Skin of body (tissue), 2 donors: Measurements from ENCODE around the gene BOD1L2. TPM values are rescaled to one million over a fixed set of nuclear protein-coding genes. Genes with fewer than 3 reads are reported as not detected.

Source experiments
- DNase-seq: peaks from one replicate; lab custom pipeline; 2025; lab: John Stamatoyannopoulos, UW
- total RNA-seq: library from RNA; depleted of rRNA; stranded (reverse); fragments of >200 nt; gene quantifications from one replicate; pipeline ENCODE4 v1.2.3, GENCODE V29; 2014

Gene BOD1L2
- total RNA-seq: not detected

DNA sequence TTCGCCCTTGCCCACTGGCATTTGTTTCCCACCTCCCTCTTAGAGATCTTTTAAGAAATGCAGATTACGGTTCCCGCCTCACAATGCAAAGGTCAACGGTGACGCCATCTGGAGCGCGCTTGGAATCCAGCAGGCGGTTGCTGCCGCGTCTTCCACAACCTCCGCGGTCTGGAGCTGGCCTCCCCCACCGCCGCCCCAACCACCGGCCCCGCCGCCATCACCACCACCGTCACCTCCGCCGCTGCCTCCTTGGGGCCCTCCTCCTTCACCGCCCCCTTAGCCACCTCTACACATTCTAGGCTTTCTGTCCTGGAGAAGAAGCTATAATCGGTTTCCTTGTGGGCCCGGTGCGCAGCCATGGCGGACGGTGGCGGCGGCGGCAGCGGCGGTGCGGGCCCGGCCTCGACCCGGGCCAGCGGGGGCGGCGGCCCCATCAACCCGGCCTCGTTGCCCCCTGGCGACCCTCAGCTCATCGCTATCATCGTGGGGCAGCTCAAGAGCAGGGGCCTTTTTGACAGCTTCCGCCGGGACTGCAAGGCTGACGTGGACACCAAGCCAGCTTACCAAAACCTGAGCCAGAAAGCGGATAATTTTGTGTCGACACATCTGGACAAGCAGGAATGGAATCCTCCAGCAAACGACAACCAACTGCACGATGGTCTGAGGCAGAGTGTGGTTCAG lies at the start of gene BOD1L2:
TSS of gene BOD1L2 (plus strand) at position 132 of the 681 bp plus-strand sequence. CDS start at position 358, 226 bp downstream.
- no peak for DNase-seq

- DNase-seq: no peak
Observed at GRCh38 chr18:57107140-57107832, 39.6 kb upstream of the BOD1L2 start.

DNA sequence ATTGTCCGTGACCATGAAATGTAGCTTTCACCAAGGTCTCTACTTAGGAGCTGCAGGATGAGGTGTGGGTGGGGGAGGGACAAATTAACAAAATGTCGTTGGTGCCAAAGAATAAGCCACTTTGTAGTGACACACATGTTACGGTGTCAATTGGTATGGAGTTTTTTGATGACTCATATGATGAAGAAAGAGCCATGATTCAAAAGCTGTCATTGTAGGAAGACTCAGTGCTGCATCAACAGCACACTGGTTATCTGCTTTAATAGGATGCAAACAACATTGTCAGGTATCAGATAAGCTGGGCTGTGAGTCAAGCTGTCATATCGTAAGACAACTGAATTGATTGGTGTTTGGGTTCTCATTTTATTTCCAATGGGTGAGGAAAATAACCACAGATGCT lies 36.6 kb upstream of the BOD1L2 start:
- no peak for DNase-seq

DNA sequence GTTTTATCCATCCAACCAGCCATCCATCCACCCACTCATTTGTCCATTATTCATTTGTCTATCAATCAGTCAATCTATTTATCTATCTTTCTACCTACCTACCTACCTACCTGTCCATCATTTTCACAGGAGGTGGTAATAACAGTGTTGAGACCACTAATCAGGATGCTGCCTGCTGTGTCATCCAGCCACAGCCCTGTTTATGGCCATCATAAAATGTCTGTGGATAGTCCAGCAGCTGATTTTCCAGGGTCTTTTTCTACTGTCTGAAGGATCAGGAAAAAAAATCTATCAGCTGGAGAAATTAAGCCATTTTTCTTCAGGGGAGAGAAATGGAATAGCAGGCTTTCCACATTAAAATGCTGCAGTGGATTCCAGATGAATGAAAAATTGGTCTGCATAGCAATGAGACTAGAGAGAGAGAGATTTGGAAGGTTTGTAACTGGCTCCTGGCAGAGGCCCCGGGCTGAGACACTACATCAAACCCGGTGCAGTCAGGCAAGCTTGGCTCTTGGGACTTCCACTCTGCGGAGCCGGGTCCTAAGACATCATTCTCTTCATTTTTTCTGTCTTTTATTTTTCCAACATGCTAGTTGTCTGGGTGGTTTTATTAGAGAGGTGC lies 33.0 kb upstream of the BOD1L2 start:
- DNase-seq: no peak

DNA sequence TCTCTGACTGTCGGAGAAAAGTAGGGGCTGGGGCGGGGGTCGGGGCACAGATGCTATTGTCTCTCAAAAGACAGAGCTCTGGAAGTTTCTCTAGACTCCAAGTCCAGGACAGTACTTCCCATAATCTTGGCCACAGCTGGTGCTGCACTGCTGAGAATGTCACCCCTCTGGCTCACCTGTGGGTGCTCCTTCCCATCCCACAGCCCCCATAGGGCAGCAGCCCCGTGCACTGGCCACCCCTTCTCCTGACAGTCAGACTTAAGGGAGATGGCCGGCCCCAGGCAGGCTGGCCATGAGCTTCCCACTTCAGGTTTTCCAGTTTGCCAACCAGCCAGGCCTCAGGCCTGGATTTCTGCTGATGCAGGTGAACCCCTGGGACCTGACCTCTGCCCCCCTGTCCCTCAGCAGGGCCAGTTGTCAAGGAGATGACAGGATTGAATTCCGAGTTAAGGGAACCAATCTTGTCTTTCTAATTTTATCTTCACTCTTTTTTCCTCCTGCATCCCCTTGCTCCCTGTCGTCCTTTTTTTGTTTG lies 30.2 kb upstream of the BOD1L2 start:
- DNase-seq: no peak

GRCh38 chr18:57121542-57122112 lies 25.3 kb upstream of the BOD1L2 start:
- no peak for DNase-seq

GRCh38 chr18:57122936-57123510 lies 23.9 kb upstream of the BOD1L2 start:
- DNase-seq: no peak

DNA sequence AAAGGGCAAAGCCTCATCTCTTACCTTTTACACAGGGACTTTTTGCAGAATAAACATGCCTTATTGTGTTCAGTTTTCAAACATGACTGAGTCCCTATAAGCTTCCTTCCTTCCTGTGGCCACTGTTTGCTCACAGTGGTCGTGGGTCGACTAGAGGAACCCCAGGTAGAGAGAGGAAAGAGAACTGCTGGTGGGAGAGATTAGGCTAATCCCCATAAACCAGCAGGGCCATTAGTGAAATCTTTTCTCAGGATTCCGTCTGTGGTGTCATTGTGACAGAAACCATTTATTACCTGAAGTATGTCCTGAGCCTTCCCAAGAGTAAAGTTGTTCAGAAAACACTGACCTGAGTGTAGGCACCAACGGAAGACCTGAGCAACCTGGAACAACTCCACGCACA lies 21.3 kb upstream of the BOD1L2 start:
- DNase-seq: no peak

DNA sequence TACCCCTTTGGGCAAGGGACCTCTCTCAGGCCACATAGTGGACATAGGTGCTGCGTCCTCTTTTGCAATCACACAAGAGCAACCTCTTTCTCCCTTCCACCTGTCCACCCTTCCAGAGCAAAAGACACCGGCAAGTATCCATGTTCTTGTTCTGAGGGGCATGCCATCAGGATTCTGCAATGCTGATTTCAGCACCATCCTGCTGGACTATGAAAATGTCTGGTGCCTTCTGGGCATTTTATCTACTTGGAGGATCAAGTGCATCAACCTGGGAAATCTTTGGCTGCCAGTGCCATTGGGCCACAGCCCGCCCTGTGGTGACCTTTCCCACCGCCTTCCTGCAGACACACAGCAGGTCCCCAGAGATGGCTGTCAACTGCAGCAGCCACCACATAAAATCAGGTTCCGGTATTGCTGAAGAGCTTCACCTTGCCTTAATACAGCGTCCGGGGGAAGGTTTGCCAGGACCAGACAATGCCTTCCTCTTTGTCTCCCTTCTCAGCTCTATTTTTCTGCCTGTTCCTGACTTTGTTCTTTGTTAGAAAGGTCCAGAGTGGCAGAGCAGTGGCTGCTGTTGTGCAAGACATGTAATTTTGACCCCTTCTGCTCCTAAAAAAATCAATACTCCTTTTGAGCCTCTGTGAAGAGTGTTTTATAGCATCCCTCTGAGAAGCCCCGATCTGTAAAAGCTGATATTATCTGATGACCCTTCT lies 18.5 kb upstream of the BOD1L2 start:
- no peak for DNase-seq

DNA sequence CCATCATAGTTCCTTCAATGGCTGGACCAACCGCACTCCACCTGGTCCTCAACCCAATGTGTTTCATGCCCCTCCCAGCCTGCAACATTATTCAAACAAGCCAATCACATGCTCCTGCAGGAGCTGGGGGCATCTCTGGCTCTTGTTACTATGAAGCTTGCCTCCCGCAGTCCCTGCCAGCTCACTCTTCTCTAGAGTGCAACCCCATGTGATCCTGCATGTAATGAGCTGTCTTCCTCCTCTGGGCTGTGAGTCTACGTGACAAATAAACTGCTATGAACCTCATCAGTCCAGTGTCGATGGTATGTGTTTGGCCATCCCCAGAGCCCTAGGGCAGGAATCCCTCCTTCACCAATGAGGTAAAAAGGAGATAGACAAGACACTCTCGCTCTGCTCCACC lies 15.8 kb upstream of the BOD1L2 start:
- DNase-seq: no peak

DNA sequence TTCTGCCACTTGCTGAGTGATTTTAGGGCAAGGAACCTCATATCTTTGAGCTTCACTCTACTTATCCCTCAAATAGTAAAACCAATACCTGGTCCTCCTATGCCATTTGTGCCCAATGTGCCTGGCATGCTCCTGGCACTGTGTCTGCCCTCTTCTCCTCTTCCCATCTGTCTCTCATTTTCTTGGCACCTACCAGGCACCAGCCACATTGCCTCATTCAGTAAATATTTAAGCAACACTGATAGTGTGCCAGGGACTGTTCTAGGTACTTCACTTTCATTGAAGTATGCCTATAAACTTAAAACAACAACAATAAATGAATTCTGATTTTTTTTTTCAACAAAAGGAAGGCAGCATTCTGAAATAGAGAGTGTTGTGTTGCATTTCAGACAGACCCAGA lies 15.1 kb upstream of the BOD1L2 start:
- no peak for DNase-seq

- DNase-seq: no peak
Observed at GRCh38 chr18:57134618-57135135, 12.2 kb upstream of the BOD1L2 start.

GRCh38 chr18:57135699-57136098 lies 11.2 kb upstream of the BOD1L2 start:
- DNase-seq: no peak

GRCh38 chr18:57137847-57138246 lies 9.0 kb upstream of the BOD1L2 start:
- DNase-seq: no peak

DNA sequence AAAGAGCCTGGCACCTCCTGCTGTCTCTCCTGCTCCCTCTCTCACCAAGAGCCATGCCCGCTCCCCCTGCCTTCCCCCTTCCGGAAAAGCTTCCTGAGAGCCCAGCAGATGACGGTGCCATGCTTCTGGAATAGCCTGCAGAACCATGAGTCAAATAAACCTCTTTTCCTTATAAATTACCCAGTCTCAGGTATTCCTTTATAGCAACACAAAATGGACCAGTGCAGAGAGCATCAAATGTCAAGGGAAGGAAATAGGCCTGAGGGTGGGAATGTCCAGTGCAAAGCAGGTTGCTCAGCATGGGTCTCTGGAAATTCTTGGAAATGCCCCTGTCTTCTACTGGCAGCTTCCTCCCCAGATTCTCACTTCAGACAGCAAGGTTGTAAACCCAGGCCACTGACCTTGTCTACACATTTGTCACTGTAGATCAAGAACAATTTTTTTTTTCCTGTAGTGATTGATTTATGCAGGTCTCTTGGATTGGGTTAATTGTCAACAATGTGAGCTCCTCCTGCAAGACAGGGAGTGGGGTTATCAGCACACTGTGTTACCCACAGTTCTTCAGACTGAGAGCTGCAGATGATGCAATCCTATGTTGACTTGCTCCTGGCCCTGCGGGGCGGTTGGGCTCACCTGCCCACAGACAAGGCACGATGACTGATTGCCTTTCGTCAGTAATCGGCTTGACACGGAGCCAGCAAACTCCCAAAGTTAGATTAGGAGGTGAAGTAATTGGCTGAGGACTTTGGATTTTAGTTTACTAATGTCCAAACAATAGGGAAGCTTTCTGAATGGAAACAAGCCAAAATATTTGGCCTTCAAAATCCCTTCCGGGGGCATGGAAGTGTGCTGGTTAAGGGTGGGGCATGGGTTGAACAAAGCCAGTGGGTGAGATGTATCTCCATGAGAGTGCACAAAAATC lies 5.4 kb upstream of the BOD1L2 start:
- no peak for DNase-seq

- no peak for DNase-seq
Observed at GRCh38 chr18:57142324-57142723, 4.6 kb upstream of the BOD1L2 start.

DNA sequence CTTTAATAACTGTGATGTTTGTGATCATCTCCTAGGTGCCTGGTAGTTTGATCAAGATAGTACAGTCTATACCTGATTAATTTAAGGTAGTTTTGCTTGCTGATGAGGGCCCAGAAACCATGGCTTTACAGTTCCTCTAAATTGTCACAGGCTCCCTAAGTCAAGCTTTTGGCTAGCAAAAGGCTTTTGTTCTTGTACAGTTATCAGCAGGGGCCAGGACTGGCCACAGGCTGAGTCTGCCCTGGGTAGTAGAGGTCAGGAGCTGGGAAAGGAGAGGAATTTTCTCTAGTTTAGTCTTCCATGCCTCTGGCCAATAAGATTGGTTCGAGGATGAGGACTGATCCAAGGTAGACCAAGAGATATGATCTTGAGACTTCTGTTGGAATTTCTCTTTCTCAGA lies 3.6 kb upstream of the BOD1L2 start:
- DNase-seq: no peak

DNA sequence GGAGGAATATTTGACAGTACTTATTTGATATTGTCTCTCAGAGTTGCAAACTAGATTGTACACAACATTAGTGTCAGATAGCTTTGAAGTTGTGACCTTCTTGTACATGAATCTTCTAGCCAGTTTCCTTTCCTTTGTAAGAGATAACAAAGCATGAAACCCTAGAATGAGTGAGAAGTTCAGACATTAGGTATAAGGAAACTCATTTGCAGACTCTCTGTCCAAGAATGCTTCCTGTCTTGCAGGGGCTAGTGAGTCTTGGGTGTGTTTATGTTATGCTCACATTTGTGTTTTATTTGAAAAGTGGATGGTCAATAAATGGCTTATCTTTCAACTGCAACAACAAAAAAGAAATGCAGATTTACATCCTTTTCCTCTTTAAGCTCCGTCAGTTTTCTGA lies 1.4 kb downstream of the BOD1L2 start:
- no peak for DNase-seq

DNA sequence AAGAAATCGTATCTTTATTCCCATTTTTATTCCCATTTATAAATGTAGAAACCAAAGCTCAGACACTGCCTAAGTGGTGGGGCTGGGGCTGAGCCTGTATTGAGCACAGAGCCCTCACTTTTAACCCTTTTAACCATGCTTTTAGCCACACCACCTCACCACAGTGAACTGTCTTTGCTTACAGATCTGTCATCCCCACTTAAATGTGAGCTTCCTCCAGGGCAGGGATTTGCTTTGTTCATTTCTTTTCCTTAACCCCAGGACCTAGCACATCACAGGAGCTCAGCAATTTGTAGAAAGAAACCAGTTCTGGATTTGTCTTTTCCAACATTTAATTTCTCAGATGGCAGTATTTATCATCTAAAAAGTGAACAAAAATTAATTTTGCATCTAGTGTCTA lies 2.2 kb downstream of the BOD1L2 start:
- no peak for DNase-seq

- DNase-seq: no peak
Observed at GRCh38 chr18:57149531-57149930, 2.6 kb downstream of the BOD1L2 start.
